IMR-90 (cell line): Measurements from ENCODE around the gene PTK7.

ENCODE experiments used
- BHLHE40 ChIP-seq: fragments of 150-350 bp; IDR thresholded peaks from 2 replicates; pipeline ENCODE4 v1.6.1; 2016; ENCODE audit warnings: mild to moderate bottlenecking, low read depth, low read length
- CHD1 ChIP-seq: IDR thresholded peaks from 2 replicates; pipeline ENCODE4 v1.6.1; 2012; ENCODE audit warnings: low read depth, low read length, improper control_type of control experiment
- CTCF ChIP-seq: conservative IDR thresholded peaks from 2 replicates; pipeline ENCODE4 v1.5.1; 2012; ENCODE audit warnings: mild to moderate bottlenecking, low read depth, low read length, improper control_type of control experiment
- FOS ChIP-seq: fragments of 150-350 bp; IDR thresholded peaks from 2 replicates; pipeline ENCODE4 v1.6.1; 2016; ENCODE audit warnings: low read depth, low read length
- MAFK ChIP-seq: IDR thresholded peaks from 2 replicates; pipeline ENCODE4 v1.6.1; 2012; ENCODE audit warnings: low read depth, low read length, improper control_type of control experiment
- MXI1 ChIP-seq: IDR thresholded peaks from 2 replicates; pipeline ENCODE4 v1.6.1; 2012; ENCODE audit warnings: low read depth, mild to moderate bottlenecking, low read length, moderate library complexity, borderline replicate concordance
- POLR2A ChIP-seq: IDR thresholded peaks from 2 replicates; pipeline ENCODE4 v1.6.1; 2012; ENCODE audit warnings: mild to moderate bottlenecking, low read depth, low read length
- RCOR1 ChIP-seq: IDR thresholded peaks from 2 replicates; pipeline ENCODE4 v1.6.1; 2012; ENCODE audit warnings: mild to moderate bottlenecking, low read length, improper control_type of control experiment; ENCODE audit not compliant: insufficient replicate concordance
- RFX5 ChIP-seq: IDR thresholded peaks from 2 replicates; pipeline ENCODE4 v1.8.0; 2012; ENCODE audit warnings: low read depth, mild to moderate bottlenecking, low read length, moderate library complexity
- TF ChIP-seq, protein P1 (sequence below): fragments of 150-350 bp; IDR thresholded peaks from 2 replicates; pipeline ENCODE4 v1.6.1; 2017; ENCODE audit warnings: mild to moderate bottlenecking, antibody characterized with exemption, low read length, low read depth

DNA sequence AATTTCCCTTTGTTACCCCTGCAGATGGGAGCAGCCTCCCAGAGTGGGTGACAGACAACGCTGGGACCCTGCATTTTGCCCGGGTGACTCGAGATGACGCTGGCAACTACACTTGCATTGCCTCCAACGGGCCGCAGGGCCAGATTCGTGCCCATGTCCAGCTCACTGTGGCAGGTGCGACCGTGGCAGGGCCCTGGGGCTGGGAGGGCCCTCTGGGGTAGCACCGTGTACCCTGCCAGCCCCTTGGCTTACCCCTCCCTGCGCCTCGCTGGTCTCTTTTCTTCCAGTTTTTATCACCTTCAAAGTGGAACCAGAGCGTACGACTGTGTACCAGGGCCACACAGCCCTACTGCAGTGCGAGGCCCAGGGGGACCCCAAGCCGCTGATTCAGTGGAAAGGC, 65.5 kb downstream of the PTK7 start:
- TF ChIP-seq CTCF, result no peak
- no peak for TF ChIP-seq BHLHE40
- TF ChIP-seq POLR2A, result no peak
- TF ChIP-seq MAFK, result no peak
- TF ChIP-seq RFX5, result no peak
- no peak for TF ChIP-seq MXI1
- TF ChIP-seq FOS, result no peak
- TF ChIP-seq, protein P1, sequence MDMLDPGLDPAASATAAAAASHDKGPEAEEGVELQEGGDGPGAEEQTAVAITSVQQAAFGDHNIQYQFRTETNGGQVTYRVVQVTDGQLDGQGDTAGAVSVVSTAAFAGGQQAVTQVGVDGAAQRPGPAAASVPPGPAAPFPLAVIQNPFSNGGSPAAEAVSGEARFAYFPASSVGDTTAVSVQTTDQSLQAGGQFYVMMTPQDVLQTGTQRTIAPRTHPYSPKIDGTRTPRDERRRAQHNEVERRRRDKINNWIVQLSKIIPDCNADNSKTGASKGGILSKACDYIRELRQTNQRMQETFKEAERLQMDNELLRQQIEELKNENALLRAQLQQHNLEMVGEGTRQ, result no peak
- TF ChIP-seq RCOR1, result no peak
- TF ChIP-seq CHD1, result no peak
